GM23338 (cell line): ENCODE measurements around the gene FYB2. TPM values are rescaled to one million over a fixed set of nuclear protein-coding genes. Genes with fewer than 3 reads are reported as not detected.

ENCODE experiments used
- ATAC-seq: fragments of 200-7000 bp; cut with Tn5 transposase; 3 replicates; pipeline ENCODE4 v1.9.1; 2020
- DNase-seq: peaks from one replicate; pipeline ENCODE4 v3.0.0-alpha.2; 2015; ENCODE audit warnings: low spot score
- H2AFZ ChIP-seq: fragments of 200-600 bp; sonication (generic); 2 replicates; pipeline ENCODE4 v1.8.0; 2016; ENCODE audit warnings: antibody characterized with exemption, mild to moderate bottlenecking, moderate library complexity
- H3F3A ChIP-seq: fragments of 200-600 bp; sonication (generic); replicated peaks from 2 replicates; pipeline ENCODE4 v1.8.0; 2017; ENCODE audit warnings: antibody characterized with exemption, mixed run types, low read depth
- H3K27ac ChIP-seq: fragments of 200-600 bp; sonication (generic); 2 replicates; pipeline ENCODE4 v1.6.1; 2016; ENCODE audit warnings: low read depth
- H3K27me3 ChIP-seq: fragments of 200-600 bp; sonication (generic); 2 replicates; pipeline ENCODE4 v1.8.0; 2016; ENCODE audit warnings: mild to moderate bottlenecking, mixed run types, moderate library complexity; ENCODE audit not compliant: insufficient read depth
- H3K36me3 ChIP-seq: fragments of 200-600 bp; sonication (generic); 2 replicates; pipeline ENCODE4 v1.8.0; 2016; ENCODE audit warnings: mild to moderate bottlenecking; ENCODE audit not compliant: insufficient read depth
- H3K4me1 ChIP-seq: fragments of 200-600 bp; sonication (generic); 2 replicates; pipeline ENCODE4 v1.8.0; 2016; ENCODE audit warnings: mild to moderate bottlenecking, moderate library complexity; ENCODE audit not compliant: insufficient read depth
- H3K4me2 ChIP-seq: fragments of 200-600 bp; sonication (generic); 2 replicates; pipeline ENCODE4 v1.7.1; 2017; ENCODE audit warnings: mixed run types
- H3K4me3 ChIP-seq: fragments of 200-600 bp; sonication (generic); 2 replicates; pipeline ENCODE4 v1.6.1; 2016; ENCODE audit warnings: mixed run types
- H3K79me2 ChIP-seq: fragments of 200-600 bp; sonication (generic); replicated peaks from 2 replicates; pipeline ENCODE4 v1.8.0; 2017; ENCODE audit warnings: mild to moderate bottlenecking; ENCODE audit not compliant: insufficient read depth
- H3K9me2 ChIP-seq: fragments of 200-600 bp; sonication (generic); 2 replicates; pipeline ENCODE4 v1.8.0; 2017; ENCODE audit not compliant: insufficient read depth
- H4K20me1 ChIP-seq: fragments of 200-600 bp; sonication (generic); replicated peaks from 2 replicates; pipeline ENCODE4 v1.8.0; 2017; ENCODE audit warnings: mild to moderate bottlenecking; ENCODE audit not compliant: insufficient read depth
- H3K27ac Mint-ChIP-seq: 2 replicates; pipeline ENCODE4 v1.8.0; 2020; ENCODE audit warnings: inconsistent platforms, mild to moderate bottlenecking, moderate library complexity, mixed read lengths
- H3K27me3 Mint-ChIP-seq: 3 replicates; pipeline ENCODE4 v1.8.0; 2022; ENCODE audit warnings: low read depth, mild to moderate bottlenecking, moderate library complexity, mixed read lengths, inconsistent platforms; ENCODE audit not compliant: insufficient read depth, poor library complexity
- H3K36me3 Mint-ChIP-seq: 3 replicates; pipeline ENCODE4 v1.8.0; 2021; ENCODE audit warnings: low read depth, mild to moderate bottlenecking, inconsistent platforms, moderate library complexity, mixed read lengths
- H3K4me1 Mint-ChIP-seq: 3 replicates; pipeline ENCODE4 v1.8.0; 2020; ENCODE audit warnings: mild to moderate bottlenecking, inconsistent platforms, mixed read lengths
- H3K4me3 Mint-ChIP-seq: 3 replicates; pipeline ENCODE4 v1.8.0; 2021; ENCODE audit warnings: moderate library complexity, mild to moderate bottlenecking, inconsistent platforms, mixed read lengths
- H3K9me3 Mint-ChIP-seq: 3 replicates; pipeline ENCODE4 v1.8.0; 2020; ENCODE audit warnings: moderate library complexity, mild to moderate bottlenecking, inconsistent platforms, mixed read lengths
- CREB1 ChIP-seq: fragments of 250-450 bp; sonication (Bioruptor Pico); IDR thresholded peaks from 2 replicates; pipeline ENCODE4 v1.5.0; 2020; ENCODE audit warnings: low read depth, mild to moderate bottlenecking, moderate library complexity
- EZH2phosphoT487 ChIP-seq: fragments of 200-600 bp; sonication (generic); IDR thresholded peaks from one replicate; pipeline ENCODE4 v1.8.1; 2018; ENCODE audit warnings: antibody characterized with exemption; ENCODE audit not compliant: unreplicated experiment
- POLR2AphosphoS5 ChIP-seq: IDR thresholded peaks from 2 replicates; pipeline ENCODE4 v1.6.1; 2016; ENCODE audit warnings: antibody characterized with exemption, low read depth
- STAT1 ChIP-seq: IDR thresholded peaks from one replicate; pipeline ENCODE4 v1.6.1; 2016; ENCODE audit warnings: antibody characterized with exemption; ENCODE audit not compliant: unreplicated experiment
- ZNF114 ChIP-seq: fragments of 250-450 bp; sonication (Bioruptor Pico); IDR thresholded peaks from 2 replicates; pipeline ENCODE4 v1.5.0; 2020; ENCODE audit warnings: mild to moderate bottlenecking, moderate library complexity
- ZNF331 ChIP-seq: fragments of 250-450 bp; sonication (Bioruptor Pico); IDR thresholded peaks from 2 replicates; pipeline ENCODE4 v1.5.0; 2020; ENCODE audit warnings: low read depth, mild to moderate bottlenecking, moderate library complexity
- polyA plus RNA-seq: library from polyadenylated mRNA; unstranded; fragments of >200 nt; fragmentation: Nextera tagmentation; extraction: Ambion mirVana; gene quantifications from 2 replicates; pipeline ENCODE4 v1.2.1, GENCODE V29; 2016
- total RNA-seq: library from RNA; depleted of rRNA; stranded (reverse); fragments of >200 nt; shearing (Covaris generic); gene quantifications from 2 replicates; pipeline ENCODE4 v1.2.3, GENCODE V29; 2014
- TF ChIP-seq, protein P1 (sequence below): IDR thresholded peaks from one replicate; pipeline ENCODE4 v1.6.1; 2018; ENCODE audit warnings: antibody characterized with exemption; ENCODE audit not compliant: unreplicated experiment
- TF ChIP-seq, protein P2 (sequence below), 2 experiments: fragments of 200-600 bp in 1 of 2; sonication (generic) in 1 of 2; conservative IDR thresholded peaks; 2 replicates each; pipeline versions ENCODE4 v1.5.1 to v1.6.1; 2016 to 2017; ENCODE audit warnings: antibody characterized with exemption in 2 of 2, low read depth in 2 of 2, mild to moderate bottlenecking in 2 of 2, moderate library complexity in 1 of 2
- TF ChIP-seq, protein P3 (sequence below): fragments of 250-450 bp; sonication (Bioruptor Pico); IDR thresholded peaks from 2 replicates; pipeline ENCODE4 v1.5.0; 2020; ENCODE audit warnings: mild to moderate bottlenecking, moderate library complexity

Gene FYB2
- total and polyA plus RNA-seq, 2 experiments from 2014 or later: 0.39 TPM; not detected in 1

DNA sequence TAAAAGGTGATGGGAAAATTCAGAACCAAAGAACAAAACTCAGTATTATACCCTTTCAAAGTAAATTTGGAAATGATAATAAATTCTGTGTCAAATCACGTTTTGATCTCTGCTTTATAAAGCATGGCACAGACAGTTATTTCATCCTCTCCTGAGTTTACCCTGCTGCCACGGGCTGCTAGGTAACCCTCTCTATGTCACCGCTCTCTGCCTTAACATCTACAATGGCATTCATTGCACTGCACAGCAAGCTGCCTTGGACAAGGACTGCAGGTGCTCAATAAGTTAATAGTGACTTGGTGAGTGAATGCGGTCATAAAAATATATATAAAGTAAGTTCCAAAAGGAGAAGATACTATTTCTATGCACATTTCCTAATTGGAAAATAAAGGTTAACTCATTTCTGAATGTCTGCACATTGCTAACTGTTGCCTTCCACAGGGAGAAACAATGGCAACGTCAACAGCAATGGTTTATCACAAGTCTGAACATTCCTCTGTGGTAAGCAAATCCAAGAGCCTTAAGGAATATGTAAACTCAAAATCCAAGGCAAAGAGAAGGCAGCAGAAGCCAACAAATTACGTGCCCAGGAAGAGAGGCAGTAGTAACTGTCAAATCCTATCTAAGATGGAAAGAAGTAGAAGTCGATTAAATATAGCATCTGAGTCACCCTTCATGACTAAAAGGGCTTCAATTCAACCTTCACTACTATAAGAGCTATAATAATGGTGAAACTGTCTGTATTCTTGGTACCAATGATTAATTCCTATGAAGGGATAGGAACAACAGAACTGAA, 19.4 kb downstream of the FYB2 start:
- DNase-seq: no peak
- TF ChIP-seq ZNF331 (CRISPR knock-in tag) (no peak), STAT1 (no peak), POLR2AphosphoS5 (no peak), EZH2phosphoT487 (no peak), ZNF114 (CRISPR knock-in tag) (no peak), CREB1 (CRISPR knock-in tag) (no peak)
- TF ChIP-seq, protein P1, sequence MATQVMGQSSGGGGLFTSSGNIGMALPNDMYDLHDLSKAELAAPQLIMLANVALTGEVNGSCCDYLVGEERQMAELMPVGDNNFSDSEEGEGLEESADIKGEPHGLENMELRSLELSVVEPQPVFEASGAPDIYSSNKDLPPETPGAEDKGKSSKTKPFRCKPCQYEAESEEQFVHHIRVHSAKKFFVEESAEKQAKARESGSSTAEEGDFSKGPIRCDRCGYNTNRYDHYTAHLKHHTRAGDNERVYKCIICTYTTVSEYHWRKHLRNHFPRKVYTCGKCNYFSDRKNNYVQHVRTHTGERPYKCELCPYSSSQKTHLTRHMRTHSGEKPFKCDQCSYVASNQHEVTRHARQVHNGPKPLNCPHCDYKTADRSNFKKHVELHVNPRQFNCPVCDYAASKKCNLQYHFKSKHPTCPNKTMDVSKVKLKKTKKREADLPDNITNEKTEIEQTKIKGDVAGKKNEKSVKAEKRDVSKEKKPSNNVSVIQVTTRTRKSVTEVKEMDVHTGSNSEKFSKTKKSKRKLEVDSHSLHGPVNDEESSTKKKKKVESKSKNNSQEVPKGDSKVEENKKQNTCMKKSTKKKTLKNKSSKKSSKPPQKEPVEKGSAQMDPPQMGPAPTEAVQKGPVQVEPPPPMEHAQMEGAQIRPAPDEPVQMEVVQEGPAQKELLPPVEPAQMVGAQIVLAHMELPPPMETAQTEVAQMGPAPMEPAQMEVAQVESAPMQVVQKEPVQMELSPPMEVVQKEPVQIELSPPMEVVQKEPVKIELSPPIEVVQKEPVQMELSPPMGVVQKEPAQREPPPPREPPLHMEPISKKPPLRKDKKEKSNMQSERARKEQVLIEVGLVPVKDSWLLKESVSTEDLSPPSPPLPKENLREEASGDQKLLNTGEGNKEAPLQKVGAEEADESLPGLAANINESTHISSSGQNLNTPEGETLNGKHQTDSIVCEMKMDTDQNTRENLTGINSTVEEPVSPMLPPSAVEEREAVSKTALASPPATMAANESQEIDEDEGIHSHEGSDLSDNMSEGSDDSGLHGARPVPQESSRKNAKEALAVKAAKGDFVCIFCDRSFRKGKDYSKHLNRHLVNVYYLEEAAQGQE: no peak
- TF ChIP-seq, protein P2, sequence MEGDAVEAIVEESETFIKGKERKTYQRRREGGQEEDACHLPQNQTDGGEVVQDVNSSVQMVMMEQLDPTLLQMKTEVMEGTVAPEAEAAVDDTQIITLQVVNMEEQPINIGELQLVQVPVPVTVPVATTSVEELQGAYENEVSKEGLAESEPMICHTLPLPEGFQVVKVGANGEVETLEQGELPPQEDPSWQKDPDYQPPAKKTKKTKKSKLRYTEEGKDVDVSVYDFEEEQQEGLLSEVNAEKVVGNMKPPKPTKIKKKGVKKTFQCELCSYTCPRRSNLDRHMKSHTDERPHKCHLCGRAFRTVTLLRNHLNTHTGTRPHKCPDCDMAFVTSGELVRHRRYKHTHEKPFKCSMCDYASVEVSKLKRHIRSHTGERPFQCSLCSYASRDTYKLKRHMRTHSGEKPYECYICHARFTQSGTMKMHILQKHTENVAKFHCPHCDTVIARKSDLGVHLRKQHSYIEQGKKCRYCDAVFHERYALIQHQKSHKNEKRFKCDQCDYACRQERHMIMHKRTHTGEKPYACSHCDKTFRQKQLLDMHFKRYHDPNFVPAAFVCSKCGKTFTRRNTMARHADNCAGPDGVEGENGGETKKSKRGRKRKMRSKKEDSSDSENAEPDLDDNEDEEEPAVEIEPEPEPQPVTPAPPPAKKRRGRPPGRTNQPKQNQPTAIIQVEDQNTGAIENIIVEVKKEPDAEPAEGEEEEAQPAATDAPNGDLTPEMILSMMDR (conservative IDR thresholded peaks at IDR 0.05; ENCODE audit: low read depth in 2 of 2): no peak
- TF ChIP-seq, protein P3, sequence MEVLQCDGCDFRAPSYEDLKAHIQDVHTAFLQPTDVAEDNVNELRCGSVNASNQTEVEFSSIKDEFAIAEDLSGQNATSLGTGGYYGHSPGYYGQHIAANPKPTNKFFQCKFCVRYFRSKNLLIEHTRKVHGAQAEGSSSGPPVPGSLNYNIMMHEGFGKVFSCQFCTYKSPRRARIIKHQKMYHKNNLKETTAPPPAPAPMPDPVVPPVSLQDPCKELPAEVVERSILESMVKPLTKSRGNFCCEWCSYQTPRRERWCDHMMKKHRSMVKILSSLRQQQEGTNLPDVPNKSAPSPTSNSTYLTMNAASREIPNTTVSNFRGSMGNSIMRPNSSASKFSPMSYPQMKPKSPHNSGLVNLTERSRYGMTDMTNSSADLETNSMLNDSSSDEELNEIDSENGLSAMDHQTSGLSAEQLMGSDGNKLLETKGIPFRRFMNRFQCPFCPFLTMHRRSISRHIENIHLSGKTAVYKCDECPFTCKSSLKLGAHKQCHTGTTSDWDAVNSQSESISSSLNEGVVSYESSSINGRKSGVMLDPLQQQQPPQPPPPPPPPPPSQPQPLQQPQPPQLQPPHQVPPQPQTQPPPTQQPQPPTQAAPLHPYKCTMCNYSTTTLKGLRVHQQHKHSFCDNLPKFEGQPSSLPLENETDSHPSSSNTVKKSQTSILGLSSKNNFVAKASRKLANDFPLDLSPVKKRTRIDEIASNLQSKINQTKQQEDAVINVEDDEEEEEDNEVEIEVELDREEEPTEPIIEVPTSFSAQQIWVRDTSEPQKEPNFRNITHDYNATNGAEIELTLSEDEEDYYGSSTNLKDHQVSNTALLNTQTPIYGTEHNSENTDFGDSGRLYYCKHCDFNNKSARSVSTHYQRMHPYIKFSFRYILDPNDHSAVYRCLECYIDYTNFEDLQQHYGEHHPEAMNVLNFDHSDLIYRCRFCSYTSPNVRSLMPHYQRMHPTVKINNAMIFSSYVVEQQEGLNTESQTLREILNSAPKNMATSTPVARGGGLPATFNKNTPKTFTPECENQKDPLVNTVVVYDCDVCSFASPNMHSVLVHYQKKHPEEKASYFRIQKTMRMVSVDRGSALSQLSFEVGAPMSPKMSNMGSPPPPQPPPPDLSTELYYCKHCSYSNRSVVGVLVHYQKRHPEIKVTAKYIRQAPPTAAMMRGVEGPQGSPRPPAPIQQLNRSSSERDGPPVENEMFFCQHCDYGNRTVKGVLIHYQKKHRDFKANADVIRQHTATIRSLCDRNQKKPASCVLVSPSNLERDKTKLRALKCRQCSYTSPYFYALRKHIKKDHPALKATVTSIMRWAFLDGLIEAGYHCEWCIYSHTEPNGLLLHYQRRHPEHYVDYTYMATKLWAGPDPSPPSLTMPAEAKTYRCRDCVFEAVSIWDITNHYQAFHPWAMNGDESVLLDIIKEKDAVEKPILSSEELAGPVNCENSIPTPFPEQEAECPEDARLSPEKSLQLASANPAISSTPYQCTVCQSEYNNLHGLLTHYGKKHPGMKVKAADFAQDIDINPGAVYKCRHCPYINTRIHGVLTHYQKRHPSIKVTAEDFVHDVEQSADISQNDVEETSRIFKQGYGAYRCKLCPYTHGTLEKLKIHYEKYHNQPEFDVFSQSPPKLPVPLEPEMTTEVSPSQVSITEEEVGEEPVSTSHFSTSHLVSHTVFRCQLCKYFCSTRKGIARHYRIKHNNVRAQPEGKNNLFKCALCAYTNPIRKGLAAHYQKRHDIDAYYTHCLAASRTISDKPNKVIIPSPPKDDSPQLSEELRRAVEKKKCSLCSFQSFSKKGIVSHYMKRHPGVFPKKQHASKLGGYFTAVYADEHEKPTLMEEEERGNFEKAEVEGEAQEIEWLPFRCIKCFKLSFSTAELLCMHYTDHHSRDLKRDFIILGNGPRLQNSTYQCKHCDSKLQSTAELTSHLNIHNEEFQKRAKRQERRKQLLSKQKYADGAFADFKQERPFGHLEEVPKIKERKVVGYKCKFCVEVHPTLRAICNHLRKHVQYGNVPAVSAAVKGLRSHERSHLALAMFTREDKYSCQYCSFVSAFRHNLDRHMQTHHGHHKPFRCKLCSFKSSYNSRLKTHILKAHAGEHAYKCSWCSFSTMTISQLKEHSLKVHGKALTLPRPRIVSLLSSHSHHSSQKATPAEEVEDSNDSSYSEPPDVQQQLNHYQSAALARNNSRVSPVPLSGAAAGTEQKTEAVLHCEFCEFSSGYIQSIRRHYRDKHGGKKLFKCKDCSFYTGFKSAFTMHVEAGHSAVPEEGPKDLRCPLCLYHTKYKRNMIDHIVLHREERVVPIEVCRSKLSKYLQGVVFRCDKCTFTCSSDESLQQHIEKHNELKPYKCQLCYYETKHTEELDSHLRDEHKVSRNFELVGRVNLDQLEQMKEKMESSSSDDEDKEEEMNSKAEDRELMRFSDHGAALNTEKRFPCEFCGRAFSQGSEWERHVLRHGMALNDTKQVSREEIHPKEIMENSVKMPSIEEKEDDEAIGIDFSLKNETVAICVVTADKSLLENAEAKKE: no peak
- no peak for ATAC-seq
- Mint-ChIP-seq H3K27ac (no peak overlapping the region), H3K4me1 (peaks cover 15% of the 10 kb centered on the region; the same call in 2 of the 3 replicates), H3K27me3 (peaks cover 1% of the 10 kb centered on the region), H3K36me3 (no peaks in the 10 kb centered on the region), H3K9me3 (no peaks in the 10 kb centered on the region), H3K4me3 (no peak overlapping the region)
- Histone ChIP-seq H3K27me3 (no peaks in the 10 kb centered on the region; the same call in 1 of the 2 replicates), H3K79me2 (no peaks in the 10 kb centered on the region), H4K20me1 (no peaks in the 10 kb centered on the region), H3K36me3 (no peaks in the 10 kb centered on the region), H3F3A (no peaks in the 10 kb centered on the region), H3K9me2 (no peaks in the 10 kb centered on the region), H3K27ac (no peak overlapping the region), H2AFZ (no peak overlapping the region), H3K4me3 (no peak overlapping the region), H3K4me2 (no peak overlapping the region), H3K4me1 (peaks cover 7% of the 10 kb centered on the region)
